ENCODE measurements around the gene PPP1R13B.
"Not testable (repeated sequence)": the region's sequence is repeated elsewhere in the genome, so short reads cannot be mapped to it uniquely, and the experiment has no call there.

The PPP1R13B gene

GRCh38 chr14:103847451-103848174 lies at the start of gene PPP1R13B:
Gene PPP1R13B, minus strand, starts transcription at chr14:103847575. Its CDS starts 268 bp downstream, at chr14:103847307.
- peak; percentile 97 for DNase-seq

- DNase-seq: no peak
Observed at GRCh38 chr14:103896578-103896977, 49.2 kb upstream of the PPP1R13B start.

GRCh38 chr14:103894723-103895059 lies 47.3 kb upstream of the PPP1R13B start:
- DNase-seq: no peak

GRCh38 chr14:103894034-103894722 lies 46.8 kb upstream of the PPP1R13B start:
- DNase-seq: no peak

GRCh38 chr14:103892247-103892646 lies 44.9 kb upstream of the PPP1R13B start:
- DNase-seq: no peak

GRCh38 chr14:103891667-103892215 lies 44.4 kb upstream of the PPP1R13B start:
- no peak for DNase-seq

GRCh38 chr14:103890821-103891666 lies 43.7 kb upstream of the PPP1R13B start:
- DNase-seq: no peak

- DNase-seq: no peak
Observed at GRCh38 chr14:103890052-103890371, 42.6 kb upstream of the PPP1R13B start.

- DNase-seq: no peak
Observed at GRCh38 chr14:103889313-103890051, 42.1 kb upstream of the PPP1R13B start.

- DNase-seq: not testable (repeated sequence)
Observed at GRCh38 chr14:103889002-103889312, 41.6 kb upstream of the PPP1R13B start.

- no peak for DNase-seq
Observed at GRCh38 chr14:103887557-103888115, 40.3 kb upstream of the PPP1R13B start.

GRCh38 chr14:103887170-103887501 lies 39.8 kb upstream of the PPP1R13B start:
- no peak for DNase-seq

- no peak for DNase-seq
Observed at GRCh38 chr14:103886304-103887169, 39.2 kb upstream of the PPP1R13B start.

GRCh38 chr14:103885509-103885932 lies 38.1 kb upstream of the PPP1R13B start:
- DNase-seq: no peak

GRCh38 chr14:103884854-103885253 lies 37.5 kb upstream of the PPP1R13B start:
- no peak for DNase-seq

- no peak for DNase-seq
Observed at GRCh38 chr14:103883263-103883523, 35.8 kb upstream of the PPP1R13B start.

- no peak for DNase-seq
Observed at GRCh38 chr14:103882503-103883262, 35.3 kb upstream of the PPP1R13B start.

GRCh38 chr14:103881268-103882201 lies 34.2 kb upstream of the PPP1R13B start:
- DNase-seq: no peak

- peak; percentile 38 for DNase-seq
Observed at GRCh38 chr14:103880348-103881267, 33.2 kb upstream of the PPP1R13B start.
